ENCODE data around the gene TFDP3.

Gene TFDP3

GRCh38 chrX:133188631-133189030, 29.5 kb downstream of the TFDP3 start:
- Histone ChIP-seq H3K4me3 (ENCODE audit: low read length in 2 of 2) (no peak overlapping the region), H3K27ac (ENCODE audit: low read length) (no peak overlapping the region), H3K9me3 (ENCODE audit: control insufficient read depth in 2 of 2, low read length in 2 of 2) (no peaks in the 10 kb centered on the region), H3K4me1 (ENCODE audit: control insufficient read depth, insufficient read depth, low read length) (no peaks in the 10 kb centered on the region), H3K36me3 (ENCODE audit: control insufficient read depth in 2 of 2, insufficient read depth in 2 of 2, low read length in 2 of 2) (no peaks in the 10 kb centered on the region), H3K9ac (ENCODE audit: low read length in 2 of 2) (no peak overlapping the region), H3K27me3 (ENCODE audit: control insufficient read depth in 1 of 2, insufficient read depth in 2 of 2, low read length in 2 of 2) (peaks cover 0 to 12% of the 10 kb centered on the region in 2 donors)

- H3K27me3 ChIP-seq (ENCODE audit: control insufficient read depth in 1 of 2, insufficient read depth in 2 of 2, low read length in 2 of 2) = peaks cover 0 to 10% of the 10 kb centered on the region in 2 donors
- no peaks in the 10 kb centered on the region for H3K9me3 ChIP-seq (ENCODE audit: control insufficient read depth in 2 of 2, low read length in 2 of 2)
- no peak overlapping the region for H3K27ac ChIP-seq (ENCODE audit: low read length)
- H3K9ac ChIP-seq (ENCODE audit: low read length in 2 of 2) = no peak overlapping the region
- H3K4me1 ChIP-seq (ENCODE audit: control insufficient read depth, insufficient read depth, low read length) = no peaks in the 10 kb centered on the region
- H3K36me3 ChIP-seq (ENCODE audit: control insufficient read depth in 2 of 2, insufficient read depth in 2 of 2, low read length in 2 of 2) = no peaks in the 10 kb centered on the region
- no peak overlapping the region for H3K4me3 ChIP-seq (ENCODE audit: low read length in 2 of 2)
These were observed 32.2 kb downstream of the TFDP3 start for GRCh38 chrX:133185938-133186337.

GRCh38 chrX:133185119-133185518, 33.0 kb downstream of the TFDP3 start:
- Histone ChIP-seq H3K36me3 (ENCODE audit: control insufficient read depth in 2 of 2, insufficient read depth in 2 of 2, low read length in 2 of 2) (no peaks in the 10 kb centered on the region), H3K9ac (ENCODE audit: low read length in 2 of 2) (no peak overlapping the region), H3K4me3 (ENCODE audit: low read length in 2 of 2) (no peak overlapping the region), H3K27me3 (ENCODE audit: control insufficient read depth in 1 of 2, insufficient read depth in 2 of 2, low read length in 2 of 2) (peaks cover 0 to 7% of the 10 kb centered on the region in 2 donors), H3K9me3 (ENCODE audit: control insufficient read depth in 2 of 2, low read length in 2 of 2) (peaks cover 0 to 2% of the 10 kb centered on the region in 2 donors), H3K27ac (ENCODE audit: low read length) (no peak overlapping the region), H3K4me1 (ENCODE audit: control insufficient read depth, insufficient read depth, low read length) (no peaks in the 10 kb centered on the region)

- H3K9me3 ChIP-seq (ENCODE audit: control insufficient read depth in 2 of 2, low read length in 2 of 2) = peaks cover 0 to 2% of the 10 kb centered on the region in 2 donors
- no peak overlapping the region for H3K4me3 ChIP-seq (ENCODE audit: low read length in 2 of 2)
- no peak overlapping the region for H3K27ac ChIP-seq (ENCODE audit: low read length)
- no peaks in the 10 kb centered on the region for H3K36me3 ChIP-seq (ENCODE audit: control insufficient read depth in 2 of 2, insufficient read depth in 2 of 2, low read length in 2 of 2)
- no peaks in the 10 kb centered on the region for H3K4me1 ChIP-seq (ENCODE audit: control insufficient read depth, insufficient read depth, low read length)
- H3K27me3 ChIP-seq (ENCODE audit: control insufficient read depth in 1 of 2, insufficient read depth in 2 of 2, low read length in 2 of 2) = peaks cover 0 to 7% of the 10 kb centered on the region in 2 donors
- no peak overlapping the region for H3K9ac ChIP-seq (ENCODE audit: low read length in 2 of 2)
These were observed 34.3 kb downstream of the TFDP3 start for GRCh38 chrX:133183806-133184205.

- Histone ChIP-seq H3K27me3 (ENCODE audit: control insufficient read depth in 1 of 2, insufficient read depth in 2 of 2, low read length in 2 of 2) (peaks cover 0 to 17% of the 10 kb centered on the region in 2 donors), H3K9me3 (ENCODE audit: control insufficient read depth in 2 of 2, low read length in 2 of 2) (peaks cover 0 to 2% of the 10 kb centered on the region in 2 donors), H3K36me3 (ENCODE audit: control insufficient read depth in 2 of 2, insufficient read depth in 2 of 2, low read length in 2 of 2) (no peaks in the 10 kb centered on the region), H3K9ac (ENCODE audit: low read length in 2 of 2) (no peak overlapping the region), H3K4me3 (ENCODE audit: low read length in 2 of 2) (no peak overlapping the region), H3K27ac (ENCODE audit: low read length) (no peak overlapping the region), H3K4me1 (ENCODE audit: control insufficient read depth, insufficient read depth, low read length) (no peaks in the 10 kb centered on the region)
These were observed 38.7 kb downstream of the TFDP3 start for GRCh38 chrX:133179500-133179899.

- H3K27me3 ChIP-seq (ENCODE audit: control insufficient read depth in 1 of 2, insufficient read depth in 2 of 2, low read length in 2 of 2) = peaks cover 0 to 14% of the 10 kb centered on the region in 2 donors
- H3K4me3 ChIP-seq (ENCODE audit: low read length in 2 of 2) = no peak overlapping the region
- H3K9ac ChIP-seq (ENCODE audit: low read length in 2 of 2) = no peak overlapping the region
- H3K4me1 ChIP-seq (ENCODE audit: control insufficient read depth, insufficient read depth, low read length) = no peaks in the 10 kb centered on the region
- H3K36me3 ChIP-seq (ENCODE audit: control insufficient read depth in 2 of 2, insufficient read depth in 2 of 2, low read length in 2 of 2) = no peaks in the 10 kb centered on the region
- H3K27ac ChIP-seq (ENCODE audit: low read length) = no peak overlapping the region
- peaks cover 0 to 2% of the 10 kb centered on the region in 2 donors for H3K9me3 ChIP-seq (ENCODE audit: control insufficient read depth in 2 of 2, low read length in 2 of 2)
These were observed 41.0 kb downstream of the TFDP3 start for GRCh38 chrX:133177202-133177601.

- H3K9ac ChIP-seq (ENCODE audit: low read length in 2 of 2) = no peak overlapping the region
- no peak overlapping the region for H3K27ac ChIP-seq (ENCODE audit: low read length)
- no peaks in the 10 kb centered on the region for H3K4me1 ChIP-seq (ENCODE audit: control insufficient read depth, insufficient read depth, low read length)
- no peaks in the 10 kb centered on the region for H3K36me3 ChIP-seq (ENCODE audit: control insufficient read depth in 2 of 2, insufficient read depth in 2 of 2, low read length in 2 of 2)
- no peak overlapping the region for H3K4me3 ChIP-seq (ENCODE audit: low read length in 2 of 2)
- peaks cover 0 to 2% of the 10 kb centered on the region in 2 donors for H3K9me3 ChIP-seq (ENCODE audit: control insufficient read depth in 2 of 2, low read length in 2 of 2)
- peaks cover 0 to 14% of the 10 kb centered on the region in 2 donors for H3K27me3 ChIP-seq (ENCODE audit: control insufficient read depth in 1 of 2, insufficient read depth in 2 of 2, low read length in 2 of 2)
These were observed 42.5 kb downstream of the TFDP3 start for GRCh38 chrX:133175605-133176004.

GRCh38 chrX:133175162-133175561, 43.0 kb downstream of the TFDP3 start:
- H3K9me3 ChIP-seq (ENCODE audit: control insufficient read depth in 2 of 2, low read length in 2 of 2) = no peaks in the 10 kb centered on the region
- no peaks in the 10 kb centered on the region for H3K36me3 ChIP-seq (ENCODE audit: control insufficient read depth in 2 of 2, insufficient read depth in 2 of 2, low read length in 2 of 2)
- no peak overlapping the region for H3K9ac ChIP-seq (ENCODE audit: low read length in 2 of 2)
- H3K27ac ChIP-seq (ENCODE audit: low read length) = no peak overlapping the region
- H3K4me1 ChIP-seq (ENCODE audit: control insufficient read depth, insufficient read depth, low read length) = no peaks in the 10 kb centered on the region
- no peak overlapping the region for H3K4me3 ChIP-seq (ENCODE audit: low read length in 2 of 2)
- peaks cover 0 to 12% of the 10 kb centered on the region in 2 donors for H3K27me3 ChIP-seq (ENCODE audit: control insufficient read depth in 1 of 2, insufficient read depth in 2 of 2, low read length in 2 of 2)

GRCh38 chrX:133171962-133172708, 46.0 kb downstream of the TFDP3 start:
- Histone ChIP-seq H3K27me3 (ENCODE audit: control insufficient read depth in 1 of 2, insufficient read depth in 2 of 2, low read length in 2 of 2) (peaks cover 0 to 7% of the 10 kb centered on the region in 2 donors), H3K27ac (ENCODE audit: low read length) (no peak overlapping the region), H3K9me3 (ENCODE audit: control insufficient read depth in 2 of 2, low read length in 2 of 2) (no peaks in the 10 kb centered on the region), H3K4me3 (ENCODE audit: low read length in 2 of 2) (no peak overlapping the region), H3K36me3 (ENCODE audit: control insufficient read depth in 2 of 2, insufficient read depth in 2 of 2, low read length in 2 of 2) (no peaks in the 10 kb centered on the region), H3K9ac (ENCODE audit: low read length in 2 of 2) (no peak overlapping the region), H3K4me1 (ENCODE audit: control insufficient read depth, insufficient read depth, low read length) (no peaks in the 10 kb centered on the region)

All from stomach smooth muscle (tissue), 2 donors.